ENCODE measurements around the gene ATP1B3. TPM values are rescaled to one million over a fixed set of nuclear protein-coding genes. Genes with fewer than 3 reads are reported as not detected.

The ATP1B3 gene
- total RNA-seq, 1 experiment from 2014 or later, result 167 TPM

DNA sequence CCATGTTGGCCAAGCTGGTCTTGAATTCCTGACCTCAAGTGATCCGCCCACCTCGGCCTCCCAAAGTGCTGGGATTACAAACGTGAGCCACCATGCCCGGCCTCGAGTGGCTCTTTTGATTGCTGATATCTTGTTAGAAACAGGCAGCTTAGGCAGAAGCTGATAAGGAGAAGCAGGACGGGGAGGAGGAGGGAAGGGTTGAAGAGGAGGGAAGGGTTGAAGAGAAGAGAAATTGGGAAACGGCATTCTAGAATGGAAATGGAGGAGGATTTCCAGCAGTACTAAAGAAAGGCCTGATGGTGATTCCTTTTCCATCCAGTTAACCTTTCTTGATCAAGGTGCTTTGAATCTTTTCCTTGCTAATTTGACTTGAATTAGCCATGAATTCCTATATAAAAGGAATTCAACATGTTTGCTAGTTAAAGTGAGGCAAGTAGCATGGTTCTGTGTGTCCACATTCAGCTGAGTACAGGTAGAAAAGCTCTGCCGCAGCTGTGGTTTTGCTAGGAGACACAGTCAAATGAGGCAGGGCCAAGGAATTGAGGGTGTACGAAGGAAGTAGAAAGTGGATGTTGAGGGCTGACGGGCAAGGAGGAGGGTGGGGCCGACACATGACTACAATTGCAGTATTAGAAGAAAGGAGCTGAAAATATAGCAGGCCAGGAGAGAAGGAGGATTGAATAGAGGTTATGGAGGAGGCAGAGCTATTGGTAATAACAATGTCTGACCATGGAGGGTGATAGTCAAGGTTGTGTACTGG, 27.2 kb upstream of the ATP1B3 start:
- intact Hi-C loops (cut with micrococcal nuclease; ENCODE audit: unreplicated experiment), result no loop called here
- no peak for TF ChIP-seq EZH2 (IDR thresholded peaks at IDR 0.05; ENCODE audit: borderline replicate concordance, low read depth, low read length, poor library complexity, severe bottlenecking)
- TF ChIP-seq, protein P1, sequence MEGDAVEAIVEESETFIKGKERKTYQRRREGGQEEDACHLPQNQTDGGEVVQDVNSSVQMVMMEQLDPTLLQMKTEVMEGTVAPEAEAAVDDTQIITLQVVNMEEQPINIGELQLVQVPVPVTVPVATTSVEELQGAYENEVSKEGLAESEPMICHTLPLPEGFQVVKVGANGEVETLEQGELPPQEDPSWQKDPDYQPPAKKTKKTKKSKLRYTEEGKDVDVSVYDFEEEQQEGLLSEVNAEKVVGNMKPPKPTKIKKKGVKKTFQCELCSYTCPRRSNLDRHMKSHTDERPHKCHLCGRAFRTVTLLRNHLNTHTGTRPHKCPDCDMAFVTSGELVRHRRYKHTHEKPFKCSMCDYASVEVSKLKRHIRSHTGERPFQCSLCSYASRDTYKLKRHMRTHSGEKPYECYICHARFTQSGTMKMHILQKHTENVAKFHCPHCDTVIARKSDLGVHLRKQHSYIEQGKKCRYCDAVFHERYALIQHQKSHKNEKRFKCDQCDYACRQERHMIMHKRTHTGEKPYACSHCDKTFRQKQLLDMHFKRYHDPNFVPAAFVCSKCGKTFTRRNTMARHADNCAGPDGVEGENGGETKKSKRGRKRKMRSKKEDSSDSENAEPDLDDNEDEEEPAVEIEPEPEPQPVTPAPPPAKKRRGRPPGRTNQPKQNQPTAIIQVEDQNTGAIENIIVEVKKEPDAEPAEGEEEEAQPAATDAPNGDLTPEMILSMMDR (conservative IDR thresholded peaks at IDR 0.05; ENCODE audit: low read depth, low read length), result no peak
- no peak overlapping the region for H3K27ac ChIP-seq (ENCODE audit: low read depth, low read length, poor library complexity, severe bottlenecking)
- no peak overlapping the region for H3K4me3 ChIP-seq (ENCODE audit: low read depth, low read length, poor library complexity, severe bottlenecking)
- no peaks in the 10 kb centered on the region for H3K36me3 ChIP-seq (ENCODE audit: insufficient read depth, low read length, poor library complexity, severe bottlenecking)
- ChIA-PET CTCF (no interaction called here), POLR2A (ENCODE audit: low non-redundant PET) (interaction anchor here (0.6 to 0.7 kb wide), 2 partner anchors 47 to 397 kb away, joined by 3 read pairs; no protein-coding TSS in a partner anchor)
- H3K9me3 ChIP-seq (ENCODE audit: low read depth, low read length, poor library complexity, severe bottlenecking), result no peaks in the 10 kb centered on the region
- no peaks in the 10 kb centered on the region for H3K4me1 ChIP-seq (ENCODE audit: insufficient read depth, low read length, poor library complexity, severe bottlenecking)
- no peaks in the 10 kb centered on the region for H3K27me3 ChIP-seq (replicated peaks; ENCODE audit: insufficient read depth, low read depth, low read length, poor library complexity)
- no peak for DNase-seq (ENCODE audit: low spot score)
- no TSS peak for BruUV-seq (replicated peaks)

DNA sequence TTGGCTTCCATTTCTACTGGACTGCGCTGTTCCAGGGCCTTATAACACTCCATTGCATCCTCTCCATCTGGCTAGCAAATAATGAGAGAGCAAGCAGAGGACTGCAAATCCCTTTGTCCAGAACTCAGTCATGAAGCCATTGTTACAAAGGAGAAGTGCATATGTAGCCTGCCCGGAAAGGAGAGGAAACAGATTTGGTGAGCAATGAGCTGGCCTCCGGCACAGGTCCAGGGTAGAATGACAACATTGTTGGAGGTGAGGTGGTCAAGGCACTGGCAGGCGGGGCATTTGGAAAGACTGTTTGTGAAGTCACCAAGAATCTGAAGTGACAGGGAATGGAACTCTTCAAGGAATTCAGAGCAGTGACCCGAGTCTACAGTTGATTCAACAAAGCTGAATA, 25.0 kb upstream of the ATP1B3 start:
- ChIA-PET CTCF (no interaction called here), POLR2A (ENCODE audit: low non-redundant PET) (no interaction called here)
- Histone ChIP-seq H3K36me3 (ENCODE audit: insufficient read depth, low read length, poor library complexity, severe bottlenecking) (no peaks in the 10 kb centered on the region), H3K27me3 (replicated peaks; ENCODE audit: insufficient read depth, low read depth, low read length, poor library complexity) (no peaks in the 10 kb centered on the region), H3K27ac (ENCODE audit: low read depth, low read length, poor library complexity, severe bottlenecking) (no peak overlapping the region), H3K4me3 (ENCODE audit: low read depth, low read length, poor library complexity, severe bottlenecking) (no peak overlapping the region), H3K9me3 (ENCODE audit: low read depth, low read length, poor library complexity, severe bottlenecking) (no peaks in the 10 kb centered on the region), H3K4me1 (ENCODE audit: insufficient read depth, low read length, poor library complexity, severe bottlenecking) (no peaks in the 10 kb centered on the region)
- no peak for DNase-seq (ENCODE audit: low spot score)
- intact Hi-C loops (cut with micrococcal nuclease; ENCODE audit: unreplicated experiment), result no loop called here
- no peak for TF ChIP-seq EZH2 (IDR thresholded peaks at IDR 0.05; ENCODE audit: borderline replicate concordance, low read depth, low read length, poor library complexity, severe bottlenecking)
- TF ChIP-seq, protein P1 (conservative IDR thresholded peaks at IDR 0.05; ENCODE audit: low read depth, low read length), result no peak
- BruUV-seq (replicated peaks), result no TSS peak

GRCh38 chr3:141853081-141853601, 23.3 kb upstream of the ATP1B3 start:
- ChIA-PET CTCF (no interaction called here), POLR2A (ENCODE audit: low non-redundant PET) (no interaction called here)
- Histone ChIP-seq H3K36me3 (ENCODE audit: insufficient read depth, low read length, poor library complexity, severe bottlenecking) (no peaks in the 10 kb centered on the region), H3K4me1 (ENCODE audit: insufficient read depth, low read length, poor library complexity, severe bottlenecking) (no peaks in the 10 kb centered on the region), H3K9me3 (ENCODE audit: low read depth, low read length, poor library complexity, severe bottlenecking) (no peaks in the 10 kb centered on the region), H3K27me3 (replicated peaks; ENCODE audit: insufficient read depth, low read depth, low read length, poor library complexity) (no peaks in the 10 kb centered on the region), H3K4me3 (ENCODE audit: low read depth, low read length, poor library complexity, severe bottlenecking) (no peak overlapping the region), H3K27ac (ENCODE audit: low read depth, low read length, poor library complexity, severe bottlenecking) (no peak overlapping the region)
- intact Hi-C loops (cut with micrococcal nuclease; ENCODE audit: unreplicated experiment), result no loop called here
- no peak for DNase-seq (ENCODE audit: low spot score)
- TF ChIP-seq, protein P1 (conservative IDR thresholded peaks at IDR 0.05; ENCODE audit: low read depth, low read length), result no peak
- TF ChIP-seq EZH2 (IDR thresholded peaks at IDR 0.05; ENCODE audit: borderline replicate concordance, low read depth, low read length, poor library complexity, severe bottlenecking), result no peak
- BruUV-seq (replicated peaks), result no TSS peak
